HEK293 (cell line): ENCODE results near the gene SRD5A3.

Experiments used
- CTCF ChIA-PET: fragments of 350-600 bp; formaldehyde crosslinking; extraction: SDS; loops from one replicate; lab custom pipeline; 2021; ENCODE audit warnings: antibody characterized with exemption; lab: Yijun Ruan, JAX
- POLR2A ChIA-PET: fragments of 300-600 bp; formaldehyde crosslinking; extraction: SDS; loops from one replicate; lab custom pipeline; 2020; ENCODE audit warnings: antibody characterized with exemption, inconsistent platforms; lab: Yijun Ruan, JAX
- H3K27ac ChIP-seq: fragments of 200-500 bp; sonication (Bioruptor generic); 2 replicates; pipeline ENCODE4 v1.5.1; 2014; ENCODE audit warnings: low read depth, low read length, control low read depth, inconsistent platforms; ENCODE audit errors: extremely low read depth
- H3K36me3 ChIP-seq, 2 experiments: fragments of 200-500 bp in 1 of 2; sonication (Bioruptor generic) in 1 of 2; 1 replicate in 1 of 2; 2 replicates in 1 of 2; pipeline ENCODE4 v1.5.1; 2014 to 2017; ENCODE audit warnings: inconsistent platforms in 2 of 2, low read length in 2 of 2; ENCODE audit not compliant: control insufficient read depth in 2 of 2, insufficient read depth in 1 of 2
- H3K4me1 ChIP-seq: fragments of 200-500 bp; sonication (Bioruptor generic); 2 replicates; pipeline ENCODE4 v1.5.1; 2014; ENCODE audit warnings: mild to moderate bottlenecking, low read length, inconsistent platforms; ENCODE audit not compliant: control insufficient read depth, insufficient read depth
- H3K4me3 ChIP-seq: 2 replicates; pipeline ENCODE4 v1.5.1; 2011; ENCODE audit warnings: low read depth, mild to moderate bottlenecking, control low read depth, low read length, moderate library complexity
- H3K9me3 ChIP-seq: fragments of 200-500 bp; sonication (Bioruptor generic); 2 replicates; pipeline ENCODE4 v1.5.1; 2014; ENCODE audit warnings: low read depth, low read length, inconsistent platforms; ENCODE audit not compliant: control insufficient read depth, insufficient read depth
- FEZF1 ChIP-seq: fragments of 450-650 bp; formaldehyde crosslinking; IDR thresholded peaks from 2 replicates; pipeline ENCODE4 v1.5.1; 2016; ENCODE audit warnings: missing biosample characterization, missing genetic modification characterization
- KLF16 ChIP-seq: fragments of 450-650 bp; formaldehyde crosslinking; IDR thresholded peaks from 2 replicates; pipeline ENCODE4 v1.5.1; 2017; ENCODE audit warnings: missing biosample characterization, missing genetic modification characterization
- PRDM10 ChIP-seq: fragments of 450-650 bp; formaldehyde crosslinking; IDR thresholded peaks from 2 replicates; pipeline ENCODE4 v1.5.1; 2016; ENCODE audit warnings: missing biosample characterization, missing genetic modification characterization
- SCRT2 ChIP-seq: fragments of 450-650 bp; formaldehyde crosslinking; IDR thresholded peaks from 2 replicates; pipeline ENCODE4 v1.5.1; 2016; ENCODE audit warnings: missing biosample characterization, missing genetic modification characterization
- SP7 ChIP-seq: fragments of 450-650 bp; formaldehyde crosslinking; IDR thresholded peaks from 2 replicates; pipeline ENCODE4 v1.5.1; 2016; ENCODE audit warnings: missing biosample characterization, missing genetic modification characterization
- YY1 ChIP-seq: fragments of 450-650 bp; formaldehyde crosslinking; IDR thresholded peaks from 2 replicates; pipeline ENCODE4 v1.5.1; 2018; ENCODE audit warnings: missing biosample characterization, missing genetic modification characterization
- ZEB2 ChIP-seq: fragments of 450-650 bp; formaldehyde crosslinking; IDR thresholded peaks from 2 replicates; pipeline ENCODE4 v1.5.1; 2016; ENCODE audit warnings: missing biosample characterization, missing genetic modification characterization
- ZNF133 ChIP-seq: fragments of 450-650 bp; formaldehyde crosslinking; IDR thresholded peaks from 2 replicates; pipeline ENCODE4 v1.5.1; 2016; ENCODE audit warnings: missing biosample characterization, missing genetic modification characterization
- ZNF140 ChIP-seq: fragments of 450-650 bp; formaldehyde crosslinking; IDR thresholded peaks from 2 replicates; pipeline ENCODE4 v1.5.1; 2016; ENCODE audit warnings: missing biosample characterization, missing genetic modification characterization
- ZNF19 ChIP-seq: fragments of 450-650 bp; formaldehyde crosslinking; IDR thresholded peaks from 2 replicates; pipeline ENCODE4; 2016; ENCODE audit warnings: missing biosample characterization, missing genetic modification characterization, low read depth
- ZNF202 ChIP-seq: fragments of 450-650 bp; formaldehyde crosslinking; IDR thresholded peaks from 2 replicates; pipeline ENCODE4 v1.5.1; 2016; ENCODE audit warnings: missing biosample characterization, missing genetic modification characterization, borderline replicate concordance
- ZNF214 ChIP-seq: fragments of 450-650 bp; formaldehyde crosslinking; IDR thresholded peaks from 2 replicates; pipeline ENCODE4 v1.5.1; 2017; ENCODE audit warnings: missing biosample characterization, mild to moderate bottlenecking, missing genetic modification characterization, borderline replicate concordance
- ZNF280D ChIP-seq: fragments of 450-650 bp; formaldehyde crosslinking; IDR thresholded peaks from 2 replicates; pipeline ENCODE4 v1.5.1; 2016; ENCODE audit warnings: missing biosample characterization, missing genetic modification characterization
- ZNF302 ChIP-seq: fragments of 450-650 bp; formaldehyde crosslinking; IDR thresholded peaks from 2 replicates; pipeline ENCODE4 v1.5.1; 2016; ENCODE audit warnings: missing biosample characterization, missing genetic modification characterization, low read depth
- ZNF335 ChIP-seq: fragments of 450-650 bp; formaldehyde crosslinking; conservative IDR thresholded peaks from 2 replicates; pipeline ENCODE4 v1.5.1; 2016; ENCODE audit warnings: missing biosample characterization, missing genetic modification characterization
- ZNF366 ChIP-seq: fragments of 450-650 bp; formaldehyde crosslinking; conservative IDR thresholded peaks from 2 replicates; pipeline ENCODE4 v1.5.1; 2016; ENCODE audit warnings: missing biosample characterization, missing genetic modification characterization
- ZNF426 ChIP-seq: fragments of 450-650 bp; formaldehyde crosslinking; IDR thresholded peaks from 2 replicates; pipeline ENCODE4 v1.5.1; 2017; ENCODE audit warnings: missing biosample characterization, missing genetic modification characterization, mild to moderate bottlenecking, inconsistent platforms, moderate library complexity
- ZNF501 ChIP-seq: fragments of 450-650 bp; formaldehyde crosslinking; IDR thresholded peaks from 2 replicates; pipeline ENCODE4 v1.5.1; 2016; ENCODE audit warnings: missing biosample characterization, missing genetic modification characterization
- ZNF571 ChIP-seq: fragments of 450-650 bp; formaldehyde crosslinking; IDR thresholded peaks from 2 replicates; pipeline ENCODE4 v1.5.0; 2017; ENCODE audit warnings: missing biosample characterization, missing genetic modification characterization
- ZNF623 ChIP-seq: fragments of 450-650 bp; formaldehyde crosslinking; IDR thresholded peaks from 2 replicates; pipeline ENCODE4 v1.5.1; 2016; ENCODE audit warnings: missing biosample characterization, missing genetic modification characterization
- ZNF629 ChIP-seq: fragments of 450-650 bp; formaldehyde crosslinking; IDR thresholded peaks from 2 replicates; pipeline ENCODE4 v1.5.1; 2017; ENCODE audit warnings: missing biosample characterization, missing genetic modification characterization
- ZNF654 ChIP-seq: fragments of 450-650 bp; formaldehyde crosslinking; IDR thresholded peaks from 2 replicates; pipeline ENCODE4 v1.5.1; 2016; ENCODE audit warnings: low read depth, missing biosample characterization, missing genetic modification characterization
- ZNF658 ChIP-seq: fragments of 450-650 bp; formaldehyde crosslinking; IDR thresholded peaks from 2 replicates; pipeline ENCODE4; 2016; ENCODE audit warnings: missing biosample characterization, missing genetic modification characterization
- ZSCAN16 ChIP-seq: fragments of 450-650 bp; formaldehyde crosslinking; IDR thresholded peaks from 2 replicates; pipeline ENCODE4 v1.5.1; 2016; ENCODE audit warnings: missing biosample characterization, missing genetic modification characterization
- ZSCAN23 ChIP-seq: fragments of 450-650 bp; formaldehyde crosslinking; IDR thresholded peaks from 2 replicates; pipeline ENCODE4 v1.5.1; 2016; ENCODE audit warnings: missing biosample characterization, missing genetic modification characterization
- TF ChIP-seq, protein P1 (sequence below): fragments of 450-650 bp; formaldehyde crosslinking; IDR thresholded peaks from 2 replicates; pipeline ENCODE4 v1.5.1; 2017; ENCODE audit warnings: missing biosample characterization, missing genetic modification characterization
- TF ChIP-seq, protein P2 (sequence below): fragments of 450-650 bp; IDR thresholded peaks from 2 replicates; pipeline ENCODE4 v1.5.1; 2018; ENCODE audit warnings: missing biosample characterization, missing genetic modification characterization

The SRD5A3 gene

DNA sequence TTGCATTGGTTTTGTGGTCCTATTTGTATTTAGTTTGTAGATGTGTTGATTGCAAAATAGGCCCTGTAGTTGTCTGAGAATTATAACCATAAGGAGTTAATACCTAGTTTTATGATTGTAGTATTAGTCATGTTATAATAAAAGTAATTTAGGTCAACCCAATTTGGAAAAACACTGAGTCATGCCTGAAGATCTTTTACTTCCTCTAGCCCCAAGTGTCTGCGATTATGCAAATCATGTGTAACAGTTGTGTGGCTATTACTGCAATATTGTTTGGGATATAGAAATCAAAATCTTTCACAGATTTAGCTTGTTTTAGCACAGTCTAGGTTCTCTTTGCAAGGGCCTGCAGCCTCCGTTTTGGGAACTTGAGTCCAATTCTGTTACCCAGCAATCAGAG lies 12.6 kb downstream of the SRD5A3 start:
- no peak overlapping the region for H3K4me3 ChIP-seq
- no peaks in the 10 kb centered on the region for H3K4me1 ChIP-seq
- TF ChIP-seq ZEB2 (tag by site-specific recombination), result 0 out of 2 replicates have a peak, but pooled peaks have one; percentile 44
- peak; percentile 42; the same call in 1 of the 2 replicates for TF ChIP-seq ZNF366 (tag by site-specific recombination)
- TF ChIP-seq ZNF629 (tag by site-specific recombination), result 0 out of 2 replicates have a peak, but pooled peaks have one; percentile 26
- no peak for TF ChIP-seq ZNF214
- TF ChIP-seq SP7 (tag by site-specific recombination), result peak; percentile 51
- TF ChIP-seq, protein P1, sequence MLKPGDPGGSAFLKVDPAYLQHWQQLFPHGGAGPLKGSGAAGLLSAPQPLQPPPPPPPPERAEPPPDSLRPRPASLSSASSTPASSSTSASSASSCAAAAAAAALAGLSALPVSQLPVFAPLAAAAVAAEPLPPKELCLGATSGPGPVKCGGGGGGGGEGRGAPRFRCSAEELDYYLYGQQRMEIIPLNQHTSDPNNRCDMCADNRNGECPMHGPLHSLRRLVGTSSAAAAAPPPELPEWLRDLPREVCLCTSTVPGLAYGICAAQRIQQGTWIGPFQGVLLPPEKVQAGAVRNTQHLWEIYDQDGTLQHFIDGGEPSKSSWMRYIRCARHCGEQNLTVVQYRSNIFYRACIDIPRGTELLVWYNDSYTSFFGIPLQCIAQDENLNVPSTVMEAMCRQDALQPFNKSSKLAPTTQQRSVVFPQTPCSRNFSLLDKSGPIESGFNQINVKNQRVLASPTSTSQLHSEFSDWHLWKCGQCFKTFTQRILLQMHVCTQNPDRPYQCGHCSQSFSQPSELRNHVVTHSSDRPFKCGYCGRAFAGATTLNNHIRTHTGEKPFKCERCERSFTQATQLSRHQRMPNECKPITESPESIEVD, result peak; percentile 54
- no peak for TF ChIP-seq ZNF623 (tag by site-specific recombination)
- TF ChIP-seq SCRT2 (tag by site-specific recombination), result peak; percentile 67
- TF ChIP-seq ZNF335, result no peak
- H3K9me3 ChIP-seq, result no peaks in the 10 kb centered on the region
- no peak overlapping the region for H3K27ac ChIP-seq
- ChIA-PET POLR2A (no interaction called here), CTCF (interaction anchor here (0.6 kb wide), 2 partner anchors 13 to 1040 kb away, joined by 3 read pairs; partner anchors contain the start of gene SRD5A3)
- H3K36me3 ChIP-seq, result peaks cover 2 to 6% of the 10 kb centered on the region in 2 experiments; a peak in 2 of 3 replicates

GRCh38 chr4:55359397-55359916 lies 13.4 kb downstream of the SRD5A3 start:
- Histone ChIP-seq H3K36me3 (peaks cover 6 to 8% of the 10 kb centered on the region in 2 experiments; a peak in 2 of 3 replicates), H3K27ac (no peak overlapping the region), H3K4me1 (no peaks in the 10 kb centered on the region), H3K9me3 (no peaks in the 10 kb centered on the region), H3K4me3 (no peak overlapping the region)
- ChIA-PET POLR2A (no interaction called here), CTCF (interaction anchor here (0.6 kb wide), 1 partner anchor 1041 kb away, joined by 3 read pairs; no protein-coding TSS in a partner anchor)
- TF ChIP-seq ZNF658 (tag by site-specific recombination), result no peak
- no peak for TF ChIP-seq KLF16
- no peak for TF ChIP-seq ZNF280D (tag by site-specific recombination)
- TF ChIP-seq ZNF654 (tag by site-specific recombination), result no peak
- TF ChIP-seq ZNF302 (tag by site-specific recombination), result no peak
- no peak for TF ChIP-seq PRDM10 (tag by site-specific recombination)
- no peak for TF ChIP-seq ZNF571 (tag by site-specific recombination)
- TF ChIP-seq ZNF202 (tag by site-specific recombination), result no peak
- TF ChIP-seq SCRT2 (tag by site-specific recombination), result no peak
- TF ChIP-seq FEZF1 (tag by site-specific recombination), result no peak
- no peak for TF ChIP-seq ZNF501 (tag by site-specific recombination)
- TF ChIP-seq ZNF140 (tag by site-specific recombination), result no peak
- no peak for TF ChIP-seq YY1 (tag by site-specific recombination)
- TF ChIP-seq ZSCAN23 (tag by site-specific recombination), result no peak
- no peak for TF ChIP-seq ZNF335
- no peak for TF ChIP-seq ZNF426 (tag by site-specific recombination)
- no peak for TF ChIP-seq ZSCAN16 (tag by site-specific recombination)
- TF ChIP-seq ZNF133, result no peak
- no peak for TF ChIP-seq ZNF19 (tag by site-specific recombination)
- TF ChIP-seq, protein P2, sequence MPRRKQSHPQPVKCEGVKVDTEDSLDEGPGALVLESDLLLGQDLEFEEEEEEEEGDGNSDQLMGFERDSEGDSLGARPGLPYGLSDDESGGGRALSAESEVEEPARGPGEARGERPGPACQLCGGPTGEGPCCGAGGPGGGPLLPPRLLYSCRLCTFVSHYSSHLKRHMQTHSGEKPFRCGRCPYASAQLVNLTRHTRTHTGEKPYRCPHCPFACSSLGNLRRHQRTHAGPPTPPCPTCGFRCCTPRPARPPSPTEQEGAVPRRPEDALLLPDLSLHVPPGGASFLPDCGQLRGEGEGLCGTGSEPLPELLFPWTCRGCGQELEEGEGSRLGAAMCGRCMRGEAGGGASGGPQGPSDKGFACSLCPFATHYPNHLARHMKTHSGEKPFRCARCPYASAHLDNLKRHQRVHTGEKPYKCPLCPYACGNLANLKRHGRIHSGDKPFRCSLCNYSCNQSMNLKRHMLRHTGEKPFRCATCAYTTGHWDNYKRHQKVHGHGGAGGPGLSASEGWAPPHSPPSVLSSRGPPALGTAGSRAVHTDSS, result no peak
